Measurements from ENCODE around the gene DIS3L2.
"Not testable (repeated sequence)": the region's sequence is repeated elsewhere in the genome, so short reads cannot be mapped to it uniquely, and the experiment has no call there.

Gene DIS3L2

GRCh38 chr2:232310121-232310520 is 348.6 kb downstream of the DIS3L2 start:
- no peak for DNase-seq

DNA sequence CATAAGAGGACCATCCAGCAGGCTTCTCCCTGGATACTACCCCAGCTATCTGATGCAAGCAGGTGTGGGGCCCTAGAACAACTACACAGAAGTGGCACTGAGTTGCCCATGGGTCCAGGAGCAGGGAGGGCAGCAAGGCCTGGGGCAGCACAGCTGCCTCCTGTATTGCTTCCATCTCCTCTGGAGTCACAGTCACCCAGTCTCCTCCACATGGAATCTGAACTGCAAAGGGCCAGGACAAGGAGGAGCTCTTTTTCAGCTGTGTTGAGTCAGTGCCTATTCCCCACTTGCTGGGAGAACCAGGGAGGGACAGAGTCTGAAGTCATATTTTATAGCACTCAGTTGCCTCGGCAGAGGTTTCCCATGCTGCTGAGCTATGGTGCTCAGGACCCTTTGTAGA is 349.2 kb downstream of the DIS3L2 start:
- DNase-seq: no peak

- DNase-seq: not testable (repeated sequence)
Observed at GRCh38 chr2:232313645-232314044, 352.1 kb downstream of the DIS3L2 start.

DNA sequence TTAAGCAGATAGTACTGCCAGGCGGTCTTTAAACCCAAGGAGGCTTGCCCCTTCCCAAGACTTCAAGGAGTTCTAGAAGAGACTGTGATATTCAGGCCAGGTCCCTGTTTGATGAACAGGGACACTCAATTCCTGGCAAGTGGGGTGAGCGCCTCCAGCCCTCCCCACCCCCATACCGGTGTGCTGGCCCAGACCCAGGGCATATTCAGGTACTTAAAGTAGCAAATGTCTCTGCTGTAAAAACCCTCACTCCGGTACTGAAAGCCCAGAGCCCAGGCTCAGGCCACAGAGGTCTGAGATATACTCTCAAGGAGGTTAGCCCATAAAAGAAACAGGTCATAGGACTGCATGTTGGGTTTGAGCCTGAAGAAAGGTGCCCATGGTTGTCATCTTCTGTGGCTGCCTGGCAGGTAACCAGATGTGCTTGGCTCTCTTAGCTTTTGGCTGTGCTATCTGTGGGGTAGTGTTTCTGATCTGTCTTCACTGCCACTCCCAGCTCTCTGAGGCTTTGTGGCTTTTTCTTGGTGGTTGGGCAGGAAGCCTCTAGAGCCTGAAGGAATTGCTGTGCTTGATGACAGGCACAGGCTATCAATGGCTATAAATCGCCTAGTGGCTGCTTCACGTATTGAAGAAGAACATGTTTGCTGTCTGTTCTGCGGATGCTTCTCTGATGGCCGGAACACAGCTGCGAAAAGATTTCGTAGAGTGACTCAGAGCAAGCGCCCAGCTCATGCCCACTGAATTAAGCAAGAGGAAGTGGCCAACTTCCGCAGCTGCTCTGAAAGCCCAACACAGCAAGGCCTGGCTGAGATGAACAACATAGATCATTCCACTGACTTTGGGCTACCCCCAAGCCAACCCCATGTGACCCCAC is 353.8 kb downstream of the DIS3L2 start:
- peak; percentile 96 for DNase-seq

GRCh38 chr2:232315923-232316299 is 354.4 kb downstream of the DIS3L2 start:
- no peak for DNase-seq

DNA sequence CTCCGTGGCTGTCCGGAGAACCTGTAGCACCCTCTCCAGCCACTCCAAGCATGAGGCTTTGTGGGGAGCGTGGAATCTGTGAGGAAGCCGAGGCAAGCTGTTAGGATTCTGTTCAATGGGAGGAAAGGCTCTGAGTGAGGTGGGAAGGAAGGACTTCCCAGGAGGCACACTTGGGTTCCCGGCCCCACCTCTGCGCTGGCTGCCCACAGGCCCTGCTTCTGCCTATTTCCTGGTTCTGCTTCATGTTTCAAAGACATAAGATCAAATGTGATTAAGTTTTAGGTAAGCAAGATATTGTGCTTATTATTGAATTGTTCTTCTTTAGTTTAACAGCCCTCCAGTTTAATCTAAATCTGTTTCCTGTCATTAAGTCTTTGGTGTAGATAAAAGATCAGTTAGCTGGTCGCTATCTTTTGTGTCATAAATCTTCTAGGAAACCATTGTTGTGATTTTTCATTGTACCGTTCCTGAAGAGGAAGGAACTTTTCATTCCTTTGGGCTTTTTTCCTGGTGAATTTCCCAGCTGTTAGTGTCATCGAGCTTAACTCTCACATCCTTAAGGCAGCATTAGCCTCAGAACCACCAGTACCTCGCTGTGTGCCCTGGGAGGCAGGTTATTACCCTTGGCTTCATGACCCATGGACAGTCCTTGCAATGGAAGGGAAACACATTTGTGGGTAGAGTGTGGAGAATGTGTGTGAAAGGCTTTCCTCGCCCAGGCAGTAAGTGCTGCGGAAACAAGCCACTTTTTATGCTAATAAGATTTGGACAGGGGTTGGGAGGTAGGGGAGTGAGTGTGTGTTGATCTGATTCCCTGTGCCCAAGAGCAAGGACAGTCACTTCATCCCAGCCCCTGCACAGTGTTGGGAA is 355.2 kb downstream of the DIS3L2 start:
- DNase-seq: peak; percentile 9

DNA sequence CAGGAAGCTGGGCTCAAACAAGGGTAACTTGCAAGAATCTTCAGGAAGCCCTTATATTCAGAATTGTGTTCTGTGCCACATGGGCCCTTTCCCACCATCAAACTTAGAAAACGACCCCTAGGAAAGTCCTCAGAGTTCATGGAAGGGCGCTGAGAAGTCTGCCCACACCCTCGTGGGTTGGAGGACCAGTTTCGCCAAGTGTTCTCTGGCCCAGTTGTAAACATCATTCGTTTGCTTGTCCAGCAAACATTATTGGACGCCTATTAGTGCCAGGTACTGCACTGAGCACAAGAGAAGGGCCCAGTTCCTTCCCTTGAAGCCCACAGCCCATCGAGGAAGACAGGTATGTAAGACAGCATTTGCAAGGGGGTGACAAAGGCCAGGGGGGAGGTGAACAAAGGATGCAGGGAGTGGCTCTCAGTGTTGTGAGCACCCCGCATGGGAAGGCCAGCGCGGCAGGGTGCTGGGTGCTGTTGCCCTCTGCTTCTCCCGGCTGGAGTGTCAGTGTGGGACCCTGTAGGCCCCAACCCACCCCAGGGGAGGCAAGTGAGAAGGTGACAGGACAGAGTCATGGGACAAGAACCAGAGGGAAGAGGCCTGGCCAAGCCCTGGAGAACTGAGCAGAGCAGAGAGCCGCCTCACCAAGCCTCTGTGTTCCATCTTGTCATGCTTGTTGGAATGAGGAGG is 356.8 kb downstream of the DIS3L2 start:
- no peak for DNase-seq

DNA sequence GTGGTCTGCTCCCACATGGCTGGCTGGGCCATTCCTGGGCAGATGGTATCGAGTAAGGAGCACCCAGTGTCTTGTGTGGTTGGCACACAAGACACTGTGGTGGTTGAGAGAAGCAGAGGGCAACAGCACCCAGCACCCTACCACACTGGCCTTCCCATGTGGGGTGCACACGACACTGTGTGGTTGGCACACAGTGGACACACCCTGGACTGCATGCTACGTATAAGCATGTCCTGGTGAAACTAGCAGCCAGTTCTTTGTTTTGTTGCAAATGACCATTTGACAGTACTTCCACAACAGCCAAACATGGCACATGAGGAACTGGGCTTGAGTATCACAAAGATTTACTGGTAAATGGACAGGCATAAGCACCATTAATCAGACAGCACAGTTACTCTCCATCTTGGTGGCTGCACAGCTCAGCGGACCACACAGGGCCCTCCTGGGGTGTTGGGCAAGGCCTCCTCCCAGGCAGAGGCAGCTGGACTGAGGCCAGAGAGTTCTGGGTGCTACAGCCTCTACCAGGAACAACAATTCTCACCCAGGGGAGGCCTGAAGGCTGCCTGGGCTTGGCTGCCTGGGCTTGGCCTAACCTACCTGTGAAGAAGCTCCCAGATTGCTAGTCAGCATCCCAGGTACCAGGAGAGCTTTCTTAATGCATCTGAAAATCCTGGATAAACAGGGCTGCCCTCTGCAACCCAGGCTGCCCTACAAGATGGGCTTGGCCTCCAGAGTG is 357.7 kb downstream of the DIS3L2 start:
- DNase-seq: no peak

- no peak for DNase-seq
Observed at GRCh38 chr2:232319803-232320442, 358.4 kb downstream of the DIS3L2 start.

DNA sequence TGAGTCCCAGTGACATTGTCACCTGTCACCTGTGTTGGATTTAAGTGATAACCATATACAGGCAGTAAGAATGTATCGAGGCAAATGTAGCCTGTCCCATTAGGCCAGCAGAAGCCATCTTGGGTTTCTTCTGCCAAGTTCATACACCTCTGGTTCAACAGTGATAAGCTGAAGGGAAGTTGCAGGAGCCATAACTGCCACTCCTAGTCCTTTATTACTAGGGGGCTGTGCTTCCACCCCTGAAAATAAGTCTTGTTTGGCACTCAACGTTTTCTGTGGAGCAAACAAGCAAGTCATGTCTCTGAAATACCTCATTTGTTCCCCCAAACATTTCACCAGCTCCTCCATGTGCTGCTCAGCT is 358.9 kb downstream of the DIS3L2 start:
- no peak for DNase-seq

GRCh38 chr2:232321156-232321816 is 359.8 kb downstream of the DIS3L2 start:
- no peak for DNase-seq

GRCh38 chr2:232321817-232322559 is 360.5 kb downstream of the DIS3L2 start:
- DNase-seq: no peak

GRCh38 chr2:232322560-232323327 is 361.2 kb downstream of the DIS3L2 start:
- DNase-seq: no peak

DNA sequence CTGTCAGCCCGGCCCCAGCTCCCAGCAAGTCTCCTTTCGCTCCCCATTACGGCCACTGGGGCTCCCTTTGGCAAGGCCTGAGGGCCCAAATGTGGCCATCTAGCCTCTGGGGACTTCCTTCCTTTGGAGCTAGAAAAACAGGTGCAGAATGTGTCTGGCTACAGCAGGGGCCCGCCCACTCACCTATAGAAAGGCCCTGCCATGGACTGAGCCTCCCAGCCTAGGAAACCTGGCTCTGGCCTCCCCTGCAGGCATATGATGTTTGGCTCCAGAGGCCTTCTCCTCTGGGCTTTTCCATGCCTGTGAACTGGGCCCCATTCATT is 361.8 kb downstream of the DIS3L2 start:
- DNase-seq: no peak

DNA sequence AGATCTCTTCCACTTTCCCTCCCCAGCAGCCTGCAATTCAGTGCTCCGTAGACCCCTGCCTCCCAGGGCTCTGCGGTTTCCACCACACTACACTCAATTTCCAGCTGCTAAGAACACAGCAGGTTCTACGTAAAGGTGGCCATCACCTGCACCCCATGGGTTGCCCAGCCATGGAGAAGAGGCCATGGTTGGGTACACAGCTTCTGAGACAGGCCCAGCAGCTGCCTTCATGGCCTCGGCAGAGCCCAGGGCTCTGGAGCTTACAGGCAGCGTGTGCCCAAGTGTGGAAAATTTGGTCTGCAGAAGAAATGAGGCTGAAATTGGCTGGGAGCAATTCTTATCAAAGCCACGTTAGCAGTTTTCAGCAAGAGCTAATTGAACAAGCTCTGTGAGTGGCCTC is 362.5 kb downstream of the DIS3L2 start:
- DNase-seq: not testable (repeated sequence)

DNA sequence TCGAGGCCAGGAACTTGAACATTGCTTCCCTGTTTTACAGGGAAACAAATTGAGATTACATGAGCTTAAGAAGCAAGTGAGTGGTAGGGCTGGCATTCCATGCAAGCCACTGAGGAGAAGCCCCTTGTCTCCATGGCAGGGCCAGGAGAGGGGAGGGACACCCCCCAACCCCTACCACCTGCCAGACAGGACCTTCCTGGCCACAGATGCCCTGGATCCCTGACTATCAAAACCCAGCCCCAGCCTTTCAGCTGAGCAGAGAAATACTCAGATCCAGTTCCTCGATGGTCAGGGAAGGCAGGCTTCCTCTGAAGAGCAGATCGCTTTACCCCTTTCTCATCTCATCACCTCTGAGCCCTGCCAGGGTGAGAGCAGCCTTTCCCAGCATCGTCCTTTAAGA is 363.3 kb downstream of the DIS3L2 start:
- DNase-seq: no peak

- DNase-seq: no peak
Observed at GRCh38 chr2:232325324-232326273, 364.1 kb downstream of the DIS3L2 start.

DNA sequence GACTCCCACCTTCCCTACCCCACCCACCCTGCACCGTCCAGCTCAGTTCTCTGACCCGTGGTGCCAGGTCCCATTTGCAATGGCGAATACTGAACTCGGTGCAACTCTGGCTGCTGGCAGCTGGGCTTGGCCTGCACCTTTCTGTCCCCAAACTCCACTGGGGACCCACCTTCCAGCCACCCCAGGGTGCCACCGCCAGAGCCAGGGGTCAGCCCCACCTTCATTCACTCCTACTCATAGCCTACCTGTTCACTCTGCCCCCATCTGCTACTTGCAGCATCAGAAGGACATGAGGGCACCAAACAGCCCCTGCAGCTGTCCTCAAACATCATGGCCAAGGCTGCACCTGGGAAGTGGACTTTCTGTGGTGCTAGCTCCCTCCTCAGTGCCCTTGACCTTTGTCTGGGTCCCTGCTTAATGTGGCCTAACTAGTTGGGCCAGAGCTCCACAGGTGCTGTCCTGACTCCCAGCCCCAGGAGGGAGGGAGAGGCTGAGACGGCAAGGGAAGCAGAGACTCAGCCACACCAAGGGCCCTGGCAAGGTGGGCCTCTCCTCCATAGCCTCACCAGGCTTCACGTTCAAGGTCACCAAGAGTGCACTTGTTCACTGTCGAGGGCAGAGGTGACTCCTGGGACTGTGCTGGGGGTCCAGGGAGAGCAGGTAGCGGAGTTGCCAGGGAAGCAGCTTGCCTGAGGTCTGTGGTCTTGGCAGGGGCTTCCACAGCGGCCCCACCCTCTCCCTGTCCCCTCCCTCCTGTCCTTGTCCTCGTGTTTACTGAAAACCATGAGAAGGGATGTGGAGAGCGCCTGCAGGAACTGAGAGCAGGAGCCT is 365.0 kb downstream of the DIS3L2 start:
- DNase-seq: not testable (repeated sequence)

Measured in GF-D8 (cell line).